Measurements from ENCODE around the gene NEAT1.
"Not testable (repeated sequence)": the region's sequence is repeated elsewhere in the genome, so short reads cannot be mapped to it uniquely, and the experiment has no call there.

NEAT1 gene

DNA sequence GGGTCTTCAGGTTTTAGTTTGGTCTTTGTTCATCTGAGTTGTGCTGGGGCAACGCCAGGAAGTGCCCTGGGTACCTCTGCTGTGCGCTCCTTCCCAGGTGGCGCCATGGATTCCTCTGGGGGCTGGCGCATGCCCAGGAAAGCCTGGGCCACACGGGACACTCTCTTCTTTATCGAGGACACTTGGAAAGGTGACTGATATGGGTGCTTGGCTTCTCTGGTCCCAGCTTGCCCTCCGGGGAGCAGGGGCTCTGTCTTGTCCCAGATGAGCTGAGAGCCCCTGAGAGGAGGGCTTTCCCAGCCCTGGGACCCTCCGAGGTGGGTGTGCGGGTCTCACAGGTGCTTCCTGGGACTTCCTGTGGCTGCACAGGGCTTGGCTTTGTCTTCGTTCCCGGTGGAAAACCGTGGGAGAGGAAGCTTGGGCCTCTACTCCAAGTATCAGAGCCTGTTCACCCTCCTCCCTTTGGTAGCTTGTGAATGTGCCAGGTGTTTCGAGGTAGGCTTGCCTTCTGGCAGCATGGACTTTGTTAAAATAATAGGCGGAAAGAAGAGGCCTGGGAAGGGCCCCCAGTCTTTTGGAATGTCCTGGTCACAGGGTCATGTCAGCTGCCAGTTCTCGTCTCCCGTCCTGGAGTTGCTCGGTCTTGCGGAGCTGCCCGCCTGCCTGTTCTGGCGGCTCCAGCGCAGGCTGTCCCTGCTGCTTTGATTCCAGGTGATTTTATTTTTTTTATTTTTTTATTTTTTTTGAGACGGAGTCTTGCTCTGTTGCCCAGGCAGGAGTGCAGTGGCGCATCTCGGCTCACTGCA is 10.1 kb upstream of the NEAT1 start:
- WGBS, result 94% methylated on average over 24 of the region's 24 CpGs
- Histone ChIP-seq H3K4me3 (ENCODE audit: low read length) (no peak overlapping the region), H3K9me3 (ENCODE audit: insufficient read depth, low read depth, low read length) (no peaks in the 10 kb centered on the region), H3K27me3 (ENCODE audit: insufficient read depth, low read length) (no peaks in the 10 kb centered on the region), H3K27ac (ENCODE audit: low read depth, low read length) (no peak overlapping the region), H3K4me1 (ENCODE audit: insufficient read depth, low read length) (peaks cover 13% of the 10 kb centered on the region; the same call in 1 of the 2 replicates), H3K36me3 (ENCODE audit: insufficient read depth, low read length) (peaks cover 4% of the 10 kb centered on the region; the same call in 1 of the 2 replicates), H3K9ac (ENCODE audit: low read depth, low read length) (no peak overlapping the region)

DNA sequence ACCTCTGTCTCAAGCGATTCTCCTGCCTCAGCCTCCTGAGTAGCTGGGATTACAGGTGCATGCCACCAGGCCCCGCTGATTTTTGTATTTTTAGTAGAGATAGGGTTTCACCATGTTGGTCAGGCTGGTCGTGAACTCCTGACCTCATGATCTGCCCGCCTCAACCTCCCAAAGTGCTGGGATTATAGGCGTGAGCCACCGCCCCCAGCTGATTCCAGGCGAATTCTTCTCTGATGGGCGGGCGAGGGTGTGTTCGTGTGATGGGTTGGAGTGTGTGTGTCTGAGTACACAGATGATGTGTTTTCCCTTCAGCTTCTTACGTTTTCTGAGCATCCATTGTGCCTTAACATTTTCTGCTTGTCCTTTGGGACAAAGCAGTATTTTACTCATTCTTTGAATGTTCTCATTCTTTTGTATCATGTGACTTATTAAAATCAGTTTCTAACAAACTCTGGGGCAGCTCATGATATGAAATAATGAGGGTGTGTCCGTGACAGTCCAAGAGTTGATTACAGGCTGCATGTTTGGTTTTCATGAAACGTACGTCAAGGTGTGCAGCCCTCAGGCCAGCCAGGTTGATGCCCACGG is 9.4 kb upstream of the NEAT1 start:
- not testable (repeated sequence) for H3K9ac ChIP-seq (ENCODE audit: low read depth, low read length)
- WGBS, result 96% methylated on average over 15 of the region's 15 CpGs

DNA sequence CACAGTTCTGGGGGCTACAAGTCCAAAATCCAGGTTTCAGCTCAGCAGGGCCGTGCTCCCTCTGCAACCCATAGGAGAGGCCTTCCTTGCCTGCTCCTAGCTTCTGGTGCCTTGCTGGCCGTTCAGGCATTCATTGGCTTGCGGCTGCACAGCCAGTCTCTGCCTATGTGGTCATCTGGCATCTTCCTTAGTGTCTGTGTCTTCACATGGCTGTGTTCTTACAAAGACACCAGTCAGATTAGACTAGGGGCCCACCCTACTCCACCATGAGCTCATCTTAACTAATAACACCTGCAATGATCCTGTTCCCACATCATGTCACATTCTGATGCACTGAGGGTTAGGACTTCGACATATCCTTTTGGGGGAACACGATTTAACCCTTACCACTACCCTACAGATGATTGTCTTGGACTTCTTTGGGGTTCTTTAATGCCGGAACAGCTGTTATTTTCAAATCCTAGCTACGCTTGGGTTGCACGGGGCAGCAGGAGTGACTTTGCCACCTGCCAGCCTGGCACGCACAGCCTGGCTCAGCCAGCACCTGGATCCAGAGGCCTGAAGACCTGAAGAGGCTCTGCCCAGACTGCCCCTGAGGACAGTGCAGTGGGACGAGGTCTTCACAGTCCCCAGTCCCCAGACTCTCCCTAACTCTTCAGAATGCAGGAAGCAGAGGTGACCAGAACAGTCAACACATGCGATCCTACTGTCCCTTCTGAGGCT is 7.7 kb upstream of the NEAT1 start:
- no peak overlapping the region for H3K4me3 ChIP-seq (ENCODE audit: low read length)
- no peak overlapping the region for H3K27ac ChIP-seq (ENCODE audit: low read depth, low read length)
- no peak overlapping the region for H3K9ac ChIP-seq (ENCODE audit: low read depth, low read length)
- no peaks in the 10 kb centered on the region for H3K27me3 ChIP-seq (ENCODE audit: insufficient read depth, low read length)
- 90% methylated on average over 11 of the region's 11 CpGs for WGBS
- no peaks in the 10 kb centered on the region for H3K9me3 ChIP-seq (ENCODE audit: insufficient read depth, low read depth, low read length)
- H3K4me1 ChIP-seq (ENCODE audit: insufficient read depth, low read length), result peaks cover 35% of the 10 kb centered on the region
- no peaks in the 10 kb centered on the region; the same call in 1 of the 2 replicates for H3K36me3 ChIP-seq (ENCODE audit: insufficient read depth, low read length)

More for the DNA sequence above, 9.4 kb upstream of the NEAT1 start:
- H3K27me3 ChIP-seq (ENCODE audit: insufficient read depth, low read length); H3K27ac ChIP-seq (ENCODE audit: low read depth, low read length); H3K36me3 ChIP-seq (ENCODE audit: insufficient read depth, low read length); H3K9me3 ChIP-seq (ENCODE audit: insufficient read depth, low read depth, low read length); H3K4me3 ChIP-seq (ENCODE audit: low read length): not testable (repeated sequence)
- H3K4me1 ChIP-seq (ENCODE audit: insufficient read depth, low read length), result peaks cover 19% of the 10 kb centered on the region; the same call in 1 of the 2 replicates

DNA sequence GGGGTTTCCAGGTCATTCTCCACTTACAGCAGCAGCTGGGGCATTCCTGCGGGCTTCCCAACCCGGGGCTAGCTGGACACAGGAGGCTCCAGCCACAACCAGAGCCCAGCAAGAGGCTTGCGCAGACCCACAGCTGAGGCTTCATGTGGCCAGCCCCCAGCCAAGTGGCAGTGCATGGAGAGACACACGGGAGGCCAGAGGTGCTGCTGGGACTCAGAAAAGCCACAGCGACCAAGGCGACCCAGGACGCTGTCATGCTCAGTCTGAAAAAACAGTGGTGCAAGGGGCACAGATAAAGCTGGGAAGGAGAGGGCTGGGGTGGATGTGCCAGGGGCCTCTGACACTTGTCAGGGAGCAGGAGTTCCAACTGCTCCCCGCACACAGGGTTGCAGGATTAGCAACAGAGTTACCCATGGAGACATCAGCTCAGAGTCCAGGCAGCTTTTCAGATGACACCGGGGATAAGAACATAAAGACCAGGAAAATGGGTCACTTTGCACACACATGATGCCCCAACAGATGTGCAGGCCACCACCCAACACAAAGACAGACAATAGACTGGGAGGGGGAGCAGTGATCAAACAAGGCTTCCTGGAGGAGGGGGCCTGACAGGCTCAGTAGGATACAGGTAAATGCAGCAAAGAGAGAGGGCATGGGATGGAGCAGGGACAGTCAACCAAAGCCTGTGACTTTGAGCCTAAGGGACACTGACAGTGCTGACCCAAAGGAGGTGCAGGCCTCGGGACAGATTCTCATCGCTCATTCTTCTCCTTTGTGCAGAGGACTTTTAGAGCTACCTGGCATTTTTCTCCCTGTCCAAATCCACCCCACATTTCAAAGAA is 6.9 kb upstream of the NEAT1 start:
- 86% methylated on average over 11 of the region's 11 CpGs for WGBS
- Histone ChIP-seq H3K27ac (ENCODE audit: low read depth, low read length) (no peak overlapping the region), H3K4me1 (ENCODE audit: insufficient read depth, low read length) (peaks cover 42% of the 10 kb centered on the region)

DNA sequence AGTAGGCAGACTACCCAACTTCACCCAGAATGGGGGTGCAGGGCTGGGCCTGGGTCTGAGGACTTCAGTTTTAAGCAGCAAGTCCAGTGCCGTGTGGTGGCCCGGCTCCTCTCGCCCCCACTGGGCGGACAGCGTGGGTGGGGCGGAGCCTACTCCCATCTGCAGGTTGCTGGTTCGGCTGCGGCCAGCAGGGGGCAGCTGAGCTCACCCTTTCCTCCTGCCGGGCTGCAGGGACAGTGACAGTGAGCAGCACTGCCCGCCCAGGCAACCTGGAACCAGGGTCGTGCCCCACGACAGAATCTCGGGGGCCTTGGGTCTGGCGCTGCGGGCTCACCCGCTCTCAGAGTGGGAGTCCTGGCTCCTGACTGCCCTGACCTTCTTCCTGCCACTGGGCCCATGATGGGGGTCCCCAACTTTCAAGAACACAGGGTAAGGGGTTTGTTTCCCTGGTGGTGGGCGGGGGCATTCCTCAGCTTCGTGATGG is 6.2 kb upstream of the NEAT1 start:
- no peaks in the 10 kb centered on the region for H3K27me3 ChIP-seq (ENCODE audit: insufficient read depth, low read length)
- no peak overlapping the region for H3K27ac ChIP-seq (ENCODE audit: low read depth, low read length)
- peaks cover 48% of the 10 kb centered on the region for H3K4me1 ChIP-seq (ENCODE audit: insufficient read depth, low read length)
- no peak overlapping the region for H3K9ac ChIP-seq (ENCODE audit: low read depth, low read length)
- H3K4me3 ChIP-seq (ENCODE audit: low read length), result peak overlapping the region; percentile 22; the same call in 1 of the 2 replicates
- WGBS, result 9% methylated on average over 18 of the region's 18 CpGs
- no peaks in the 10 kb centered on the region for H3K36me3 ChIP-seq (ENCODE audit: insufficient read depth, low read length)
- no peaks in the 10 kb centered on the region for H3K9me3 ChIP-seq (ENCODE audit: insufficient read depth, low read depth, low read length)

More for the DNA sequence above, 6.9 kb upstream of the NEAT1 start:
- Histone ChIP-seq H3K4me3 (ENCODE audit: low read length) (peak overlapping the region; percentile 22; the same call in 1 of the 2 replicates), H3K9me3 (ENCODE audit: insufficient read depth, low read depth, low read length) (no peaks in the 10 kb centered on the region), H3K9ac (ENCODE audit: low read depth, low read length) (no peak overlapping the region), H3K27me3 (ENCODE audit: insufficient read depth, low read length) (no peaks in the 10 kb centered on the region), H3K36me3 (ENCODE audit: insufficient read depth, low read length) (no peaks in the 10 kb centered on the region; the same call in 1 of the 2 replicates)

DNA sequence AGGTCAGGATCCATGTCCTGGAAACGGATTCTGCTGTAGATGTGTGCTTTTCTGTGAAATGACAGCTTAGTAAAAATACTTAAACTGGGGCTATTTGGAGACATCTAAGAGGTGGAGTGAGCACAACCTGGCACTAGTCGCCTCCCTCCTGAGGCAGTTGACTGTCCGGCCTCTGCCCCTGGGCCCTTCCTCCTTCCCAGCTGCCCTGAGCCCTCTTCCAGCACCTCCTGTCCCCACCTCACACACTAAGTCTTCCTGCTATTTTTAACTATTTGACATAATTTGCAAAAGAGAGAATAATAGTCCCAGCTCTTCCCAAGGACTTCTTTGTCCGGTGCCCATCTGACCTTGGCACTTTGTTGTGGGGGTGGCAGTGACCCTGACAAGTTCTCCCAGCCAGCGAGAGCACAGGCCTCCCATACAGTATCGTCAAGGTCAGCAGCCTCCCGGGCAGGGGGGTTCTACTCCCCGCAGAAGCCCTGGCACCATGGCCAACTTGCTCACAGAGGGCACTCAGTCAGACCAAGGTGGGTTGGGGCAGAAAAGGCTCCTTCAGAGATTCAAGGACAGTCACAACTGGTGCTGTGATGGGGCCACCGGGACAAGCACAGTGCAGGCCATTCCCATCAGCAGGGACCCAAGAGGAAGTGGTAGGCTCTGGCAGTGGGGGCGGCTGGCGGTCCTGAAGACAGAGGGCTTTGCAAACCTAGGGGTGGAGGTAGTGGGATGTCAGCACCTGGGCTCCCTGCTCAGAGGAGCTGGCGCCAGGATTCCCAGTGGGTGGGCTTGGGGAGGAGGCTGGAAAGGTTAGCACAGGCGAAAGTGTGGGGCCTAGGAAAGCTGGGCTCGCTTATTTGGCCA is 5.5 kb upstream of the NEAT1 start:
- Histone ChIP-seq H3K4me1 (ENCODE audit: insufficient read depth, low read length) (peaks cover 54% of the 10 kb centered on the region), H3K36me3 (ENCODE audit: insufficient read depth, low read length) (no peaks in the 10 kb centered on the region), H3K27ac (ENCODE audit: low read depth, low read length) (no peak overlapping the region; the same call in 1 of the 2 replicates), H3K9me3 (ENCODE audit: insufficient read depth, low read depth, low read length) (no peaks in the 10 kb centered on the region), H3K27me3 (ENCODE audit: insufficient read depth, low read length) (no peaks in the 10 kb centered on the region), H3K4me3 (ENCODE audit: low read length) (0 out of 2 replicates have a peak overlapping the region, but pooled peaks have one; percentile 11), H3K9ac (ENCODE audit: low read depth, low read length) (no peak overlapping the region)
- WGBS, result 71% methylated on average over 14 of the region's 14 CpGs

DNA sequence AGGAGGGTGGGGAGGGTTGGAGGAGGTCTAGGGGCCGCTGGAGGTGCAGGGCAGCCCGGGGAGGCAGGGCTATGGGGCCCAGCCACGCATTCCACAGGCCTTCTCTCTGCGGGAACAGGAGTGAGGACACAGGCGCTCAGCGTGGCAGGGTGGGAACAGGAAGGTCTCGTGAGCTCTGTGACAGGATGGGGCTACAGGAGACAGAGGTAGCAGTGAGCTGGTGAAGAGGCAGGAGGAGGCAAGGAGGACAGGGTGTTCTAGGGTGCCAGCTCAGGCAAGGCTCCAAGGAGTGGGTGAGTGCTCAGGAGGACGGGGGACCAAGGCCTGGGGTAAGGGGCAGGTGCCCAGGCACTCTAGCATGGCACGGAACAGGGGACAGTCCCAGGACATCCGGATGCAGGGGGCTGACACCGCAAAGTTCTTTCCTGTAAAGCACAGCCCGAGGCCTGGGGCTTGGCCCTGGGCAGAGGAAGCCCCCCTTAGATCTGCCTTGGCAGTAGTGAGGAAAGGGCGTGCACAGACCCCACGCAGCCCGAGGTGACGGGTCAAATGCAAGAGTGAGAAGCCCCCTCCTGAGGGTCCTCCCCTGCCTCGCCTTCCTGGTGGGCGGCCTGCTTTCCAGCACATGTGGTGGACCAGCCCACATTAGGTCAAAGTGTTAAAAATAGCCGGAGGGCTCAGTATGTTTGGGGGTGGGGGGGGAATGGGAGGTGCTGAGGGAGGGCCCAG is 4.7 kb upstream of the NEAT1 start:
- Histone ChIP-seq H3K4me3 (ENCODE audit: low read length) (no peak overlapping the region), H3K27ac (ENCODE audit: low read depth, low read length) (peak overlapping the region; percentile 96), H3K9me3 (ENCODE audit: insufficient read depth, low read depth, low read length) (no peaks in the 10 kb centered on the region), H3K4me1 (ENCODE audit: insufficient read depth, low read length) (peaks cover 55% of the 10 kb centered on the region), H3K9ac (ENCODE audit: low read depth, low read length) (no peak overlapping the region), H3K36me3 (ENCODE audit: insufficient read depth, low read length) (no peaks in the 10 kb centered on the region), H3K27me3 (ENCODE audit: insufficient read depth, low read length) (no peaks in the 10 kb centered on the region)
- 59% methylated on average over 19 of the region's 19 CpGs for WGBS

DNA sequence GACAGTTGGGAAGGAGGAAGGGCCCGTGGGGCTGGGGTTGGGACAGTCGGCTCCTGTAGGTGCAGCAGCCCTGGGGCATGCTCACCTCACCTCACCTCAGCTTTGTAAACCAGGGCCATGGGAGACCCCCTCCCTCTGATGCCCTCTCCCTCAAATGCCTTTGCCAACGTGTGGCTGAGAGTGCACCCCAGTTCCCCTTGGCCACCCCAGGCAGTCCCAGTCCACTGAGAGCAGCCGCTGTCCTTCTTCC is 4.2 kb upstream of the NEAT1 start:
- Histone ChIP-seq H3K27ac (ENCODE audit: low read depth, low read length) (peak overlapping the region; percentile 96), H3K9me3 (ENCODE audit: insufficient read depth, low read depth, low read length) (no peaks in the 10 kb centered on the region), H3K4me3 (ENCODE audit: low read length) (no peak overlapping the region), H3K27me3 (ENCODE audit: insufficient read depth, low read length) (no peaks in the 10 kb centered on the region), H3K36me3 (ENCODE audit: insufficient read depth, low read length) (no peaks in the 10 kb centered on the region), H3K9ac (ENCODE audit: low read depth, low read length) (peak overlapping the region; percentile 81), H3K4me1 (ENCODE audit: insufficient read depth, low read length) (peaks cover 60% of the 10 kb centered on the region)
- WGBS, result 25% methylated on average over 4 of the region's 4 CpGs

DNA sequence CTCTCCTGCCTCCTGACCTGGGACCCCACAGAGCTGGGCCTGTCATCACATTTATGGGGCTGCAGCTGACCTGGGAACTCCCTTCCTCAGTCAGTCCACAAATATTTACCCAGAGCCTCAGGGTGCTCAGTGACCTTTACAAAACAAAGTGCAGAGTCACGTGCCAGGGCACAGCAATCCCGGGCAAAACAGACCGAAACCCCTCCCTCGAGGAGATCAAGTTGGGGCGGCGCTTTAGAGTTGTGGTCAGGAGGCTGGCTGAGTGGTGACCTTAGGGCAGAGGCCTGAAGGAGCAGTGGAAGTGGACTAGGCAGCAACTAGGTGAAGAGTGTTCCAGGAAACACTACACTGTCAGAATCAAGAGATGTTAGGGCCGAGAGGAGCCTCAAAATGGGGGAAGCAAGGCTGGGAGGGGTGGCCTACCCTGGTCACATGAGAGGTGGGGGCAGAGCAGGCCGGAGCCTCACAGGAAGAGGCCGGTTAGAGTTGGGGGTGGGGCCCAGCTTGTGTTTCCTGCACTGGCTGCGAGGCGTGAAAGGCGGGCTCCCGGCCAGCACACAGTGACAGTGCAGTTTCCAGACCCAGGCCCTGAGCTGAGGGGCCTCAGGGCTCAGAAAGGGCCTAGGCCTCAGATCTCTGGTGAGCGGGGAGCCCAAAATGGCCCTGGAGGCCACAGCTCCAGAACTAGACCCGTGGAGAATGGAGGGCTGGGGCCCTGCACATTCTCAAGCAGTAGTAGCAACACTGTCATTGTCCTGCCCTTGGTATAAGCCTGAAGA is 3.7 kb upstream of the NEAT1 start:
- Histone ChIP-seq H3K36me3 (ENCODE audit: insufficient read depth, low read length) (no peaks in the 10 kb centered on the region), H3K4me1 (ENCODE audit: insufficient read depth, low read length) (peaks cover 63% of the 10 kb centered on the region), H3K4me3 (ENCODE audit: low read length) (0 out of 2 replicates have a peak overlapping the region, but pooled peaks have one; percentile 18), H3K9ac (ENCODE audit: low read depth, low read length) (peak overlapping the region; percentile 81), H3K27me3 (ENCODE audit: insufficient read depth, low read length) (no peaks in the 10 kb centered on the region), H3K27ac (ENCODE audit: low read depth, low read length) (peak overlapping the region; percentile 96), H3K9me3 (ENCODE audit: insufficient read depth, low read depth, low read length) (no peaks in the 10 kb centered on the region)
- 15% methylated on average over 15 of the region's 15 CpGs for WGBS

All from HUES64 (cell line).